GM11168 (cell line): ENCODE data around the gene KIF17.
"Not testable (repeated sequence)": the region's sequence is repeated elsewhere in the genome, so short reads cannot be mapped to it uniquely, and the experiment has no call there.

Experiments used
- in situ Hi-C: fragments of 300-500 bp; cut with MboI; formaldehyde crosslinking; loops from one replicate; pipeline ENCODE4 v1.12.0; 2022; ENCODE audit warnings: low sequenced_read_pairs; ENCODE audit not compliant: unreplicated experiment

KIF17 gene

GRCh38 chr1:20696397-20697333 lies 21.1 kb downstream of the KIF17 start:
- in situ Hi-C loops = loop anchor here (10.0 kb wide), 1 partner anchor 498 kb away; no protein-coding TSS in a partner anchor

- in situ Hi-C loops = loop anchor here (10.0 kb wide), 1 partner anchor 499 kb away; no protein-coding TSS in a partner anchor
These were observed 22.3 kb downstream of the KIF17 start for GRCh38 chr1:20695515-20695914.

- in situ Hi-C loops = loop anchor here (10.0 kb wide), 1 partner anchor 501 kb away; no protein-coding TSS in a partner anchor
These were observed 24.2 kb downstream of the KIF17 start for GRCh38 chr1:20693623-20694022.

GRCh38 chr1:20691872-20692271 lies 25.9 kb downstream of the KIF17 start:
- in situ Hi-C loops = loop anchor here (10.0 kb wide), 1 partner anchor 503 kb away; no protein-coding TSS in a partner anchor

GRCh38 chr1:20689645-20690056 lies 28.2 kb downstream of the KIF17 start:
- in situ Hi-C loops = loop anchor here (10.0 kb wide), 1 partner anchor 505 kb away; no protein-coding TSS in a partner anchor

DNA sequence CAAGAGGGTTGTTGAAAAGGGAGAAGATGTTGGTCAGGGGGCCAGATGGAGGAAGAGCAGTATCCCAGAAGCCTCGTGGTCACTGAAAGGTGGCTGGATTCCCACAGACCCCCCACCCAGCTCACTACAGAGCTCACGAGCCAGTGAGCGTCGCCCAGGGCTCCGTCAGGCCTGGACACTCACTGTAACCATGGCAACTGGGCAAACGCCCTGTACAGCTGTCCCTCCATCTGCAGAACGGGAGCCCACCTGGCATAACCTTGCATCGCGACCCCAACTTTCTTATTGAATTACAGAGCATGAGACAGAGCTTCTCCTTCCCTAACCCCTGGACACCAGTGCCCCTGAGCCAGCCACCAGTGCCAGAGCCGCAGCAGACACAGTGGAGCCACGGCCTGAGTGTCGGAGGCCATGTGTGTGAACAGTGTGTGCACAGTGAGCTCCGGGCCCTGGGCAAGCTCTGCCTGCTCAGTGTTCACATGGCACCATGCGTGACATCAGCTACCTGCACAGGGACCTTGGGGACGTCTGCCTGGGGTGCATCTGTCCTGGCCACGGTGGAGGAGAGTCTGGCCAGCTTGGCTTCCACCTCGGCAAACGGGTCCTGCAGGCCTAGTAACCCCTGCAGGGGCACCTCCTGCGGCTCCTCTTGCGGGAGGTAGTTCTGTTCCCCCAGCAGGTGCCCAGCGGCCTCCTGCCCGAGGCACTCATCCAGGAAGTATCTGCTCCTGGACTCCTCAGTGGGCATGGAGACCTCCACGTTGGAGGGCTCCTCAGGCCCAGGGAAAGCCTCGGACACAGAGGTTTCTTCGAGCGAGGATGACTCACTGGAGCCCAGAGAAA lies 30.7 kb downstream of the KIF17 start:
- in situ Hi-C loops = no loop called here

GRCh38 chr1:20685741-20686140 lies 32.1 kb downstream of the KIF17 start:
- in situ Hi-C loops = no loop called here

DNA sequence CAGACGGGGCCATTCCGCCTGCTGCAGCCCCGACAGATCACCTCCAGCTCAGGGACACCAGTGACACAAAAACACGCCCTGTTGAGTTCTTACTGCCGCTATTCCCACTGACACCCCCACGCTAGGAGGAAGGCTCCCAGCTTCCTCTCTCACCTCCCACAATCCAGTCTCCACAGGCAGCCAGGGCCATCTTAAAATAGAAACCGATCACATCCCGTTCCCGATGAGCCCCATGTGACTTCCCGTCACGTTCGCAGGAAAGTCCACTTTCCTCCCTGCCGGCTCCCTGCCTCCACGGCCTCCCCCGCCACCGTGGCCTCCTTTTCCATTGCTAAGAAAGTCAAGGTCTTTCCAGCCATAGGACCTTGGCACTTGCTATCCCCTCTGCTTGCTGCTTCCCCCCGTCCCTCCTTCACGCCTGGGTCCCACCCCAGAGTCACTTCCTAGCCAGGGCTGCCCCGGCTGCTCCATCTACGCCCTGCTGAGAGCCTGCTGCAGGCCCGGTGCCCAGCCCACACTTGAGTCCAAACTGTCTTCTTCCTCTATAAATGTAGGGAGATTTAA lies 32.6 kb downstream of the KIF17 start:
- in situ Hi-C loops = no loop called here

DNA sequence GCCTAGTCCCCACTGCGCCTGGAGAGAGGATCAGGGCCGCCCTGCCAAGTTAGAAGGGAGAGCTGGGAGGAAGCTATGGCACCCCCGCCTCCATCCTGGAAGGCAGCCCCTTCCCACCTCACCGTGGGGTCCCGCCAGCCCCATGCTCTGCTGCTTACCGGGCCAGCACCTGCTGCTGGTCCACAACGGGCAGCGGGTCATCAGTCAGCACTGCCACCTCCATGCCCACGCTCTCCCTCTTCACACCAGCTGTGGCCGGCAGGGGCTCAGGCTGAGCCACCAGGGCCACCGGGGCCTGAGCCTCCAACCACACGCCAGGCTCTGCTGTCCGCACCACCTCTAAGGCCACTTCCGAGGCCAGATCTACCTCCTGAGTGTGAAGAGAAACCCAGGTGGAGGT lies 33.2 kb downstream of the KIF17 start:
- in situ Hi-C loops = no loop called here

DNA sequence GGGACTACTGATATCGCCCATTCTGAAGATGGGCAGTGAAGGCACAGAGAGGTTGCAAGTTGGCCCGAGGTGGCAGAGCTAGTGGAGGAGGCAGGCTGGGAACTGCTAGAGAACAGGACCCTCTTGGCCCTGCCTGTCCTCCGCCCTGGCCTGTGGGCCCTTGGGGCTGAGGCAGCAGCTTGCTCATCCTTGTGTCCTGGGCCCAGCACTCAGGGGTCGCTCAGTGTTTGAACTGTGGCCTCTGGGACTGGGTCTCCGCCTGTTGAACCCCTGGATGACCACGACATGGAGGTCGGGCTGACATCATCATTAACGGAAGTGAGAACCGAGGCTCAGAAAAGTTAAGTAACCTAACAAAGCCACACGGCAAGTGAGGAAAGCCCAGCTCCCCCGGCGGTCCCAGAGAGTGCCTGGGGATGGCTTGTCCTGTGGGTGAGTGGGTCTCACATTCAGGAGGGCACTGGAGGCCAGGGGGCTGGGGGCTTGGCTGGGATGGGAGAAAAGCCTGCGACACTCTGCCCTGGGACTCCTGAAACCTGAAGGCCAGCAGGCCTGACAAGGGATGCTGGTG lies 33.7 kb downstream of the KIF17 start:
- in situ Hi-C loops = no loop called here

DNA sequence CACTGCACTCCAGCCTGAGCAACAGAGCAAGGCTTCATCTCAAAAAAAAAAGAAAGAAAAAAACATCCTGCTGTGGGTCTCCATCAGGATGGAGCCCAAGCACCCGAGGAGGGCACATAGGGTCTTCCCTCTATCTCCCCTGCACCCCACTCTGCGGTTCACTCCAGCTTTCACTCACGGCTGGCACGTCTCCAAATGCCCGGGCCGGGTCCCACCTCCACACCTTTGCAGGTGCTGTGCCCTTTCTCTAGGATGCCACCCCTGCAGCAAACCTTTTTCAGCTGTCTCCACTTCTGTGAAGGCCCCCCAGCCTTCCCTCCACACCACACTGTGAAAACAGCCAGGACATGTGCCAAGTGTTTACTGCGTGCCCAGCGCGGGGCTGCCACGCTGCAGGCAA lies 34.2 kb downstream of the KIF17 start:
- in situ Hi-C loops = no loop called here

DNA sequence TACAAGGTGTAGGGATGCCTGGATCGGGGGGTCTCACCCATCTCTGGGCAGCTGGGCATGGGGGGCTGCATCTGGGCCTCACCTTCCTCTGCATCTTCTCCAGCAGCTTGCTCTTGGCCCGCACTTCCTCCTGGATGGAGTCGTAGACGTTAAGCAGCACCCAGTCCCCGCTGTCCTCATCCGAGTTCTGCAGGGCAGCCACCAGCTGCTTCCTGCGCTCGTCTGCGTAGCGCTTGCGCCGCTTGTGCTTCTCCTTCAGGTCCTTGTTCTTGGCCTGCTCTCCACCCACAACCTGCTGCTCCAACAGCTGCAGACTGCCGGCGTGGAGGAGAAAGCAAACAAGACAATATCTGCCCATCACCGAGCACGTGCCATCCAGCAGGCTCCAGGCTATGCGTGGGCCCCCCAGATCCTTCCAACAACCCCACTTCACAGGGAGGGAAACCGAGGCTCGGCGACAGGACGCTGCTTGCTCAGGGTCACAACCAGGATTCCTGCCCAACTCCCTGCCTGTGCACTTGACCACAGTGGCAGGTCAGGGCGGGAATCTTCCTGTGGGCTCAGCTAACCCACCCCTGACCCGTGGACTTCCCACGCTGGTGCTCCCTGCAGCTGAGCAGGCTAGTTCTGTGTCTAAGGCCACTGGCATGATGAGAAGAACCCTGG lies 35.1 kb downstream of the KIF17 start:
- in situ Hi-C loops = no loop called here

DNA sequence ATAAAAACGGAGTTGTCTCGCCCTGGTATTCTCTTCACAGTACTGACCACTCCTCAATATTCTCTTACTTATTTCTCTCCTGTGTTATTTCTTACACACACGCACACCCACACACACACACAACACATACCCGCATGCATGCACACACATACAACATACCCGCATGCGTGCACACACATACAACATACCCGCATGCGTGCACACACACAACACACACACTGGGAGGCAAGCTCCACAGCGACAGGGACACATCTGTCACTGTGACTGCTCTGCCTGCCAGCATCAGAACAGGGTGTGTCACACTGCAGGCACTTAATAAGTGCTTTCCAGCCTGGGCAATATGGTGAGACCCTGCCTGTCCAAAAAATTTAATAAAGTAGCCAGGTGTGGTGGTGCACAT lies 35.8 kb downstream of the KIF17 start:
- in situ Hi-C loops = no loop called here

GRCh38 chr1:20680269-20680668 lies 37.5 kb downstream of the KIF17 start:
- in situ Hi-C loops = no loop called here

DNA sequence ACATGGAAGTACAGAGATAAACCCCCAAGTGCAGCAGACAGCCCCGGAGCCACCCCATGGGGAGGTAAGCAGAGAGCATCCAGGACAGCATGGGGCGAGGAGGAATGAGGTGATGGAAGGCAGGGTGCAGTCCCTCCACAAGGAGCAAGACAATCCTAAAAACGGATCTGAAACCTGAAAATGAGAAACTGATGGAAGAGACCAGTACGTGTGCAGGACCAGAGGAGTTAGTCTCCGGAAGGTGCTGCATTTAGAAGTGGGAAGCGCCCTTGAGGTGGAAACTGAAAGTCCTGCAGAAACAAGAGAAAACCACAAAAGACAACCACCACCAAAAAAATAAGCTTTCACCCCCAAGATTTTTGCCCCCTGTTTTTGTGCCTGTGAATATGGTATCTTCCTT lies 39.2 kb downstream of the KIF17 start:
- in situ Hi-C loops = no loop called here

- in situ Hi-C loops = not testable (repeated sequence)
These were observed 44.2 kb downstream of the KIF17 start for GRCh38 chr1:20673626-20674025.

DNA sequence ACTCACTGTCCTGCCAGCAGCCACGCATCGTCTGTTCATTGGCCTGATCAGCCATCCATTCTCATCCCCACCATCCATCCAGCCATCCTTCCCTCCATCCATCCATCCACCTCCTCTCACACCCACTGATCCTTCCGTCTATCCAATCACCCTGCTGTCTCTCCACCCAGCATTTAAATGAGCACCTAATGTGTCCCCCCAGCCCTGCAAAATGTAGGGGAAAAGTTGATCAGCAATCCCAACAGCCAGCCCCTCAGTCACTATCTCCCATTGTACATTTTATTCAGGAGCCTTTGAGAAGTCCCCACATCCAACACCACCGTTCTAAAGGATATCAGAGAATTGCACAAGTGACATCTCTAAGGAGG lies 45.6 kb downstream of the KIF17 start:
- in situ Hi-C loops = no loop called here

GRCh38 chr1:20670936-20671335 lies 46.9 kb downstream of the KIF17 start:
- in situ Hi-C loops = no loop called here

DNA sequence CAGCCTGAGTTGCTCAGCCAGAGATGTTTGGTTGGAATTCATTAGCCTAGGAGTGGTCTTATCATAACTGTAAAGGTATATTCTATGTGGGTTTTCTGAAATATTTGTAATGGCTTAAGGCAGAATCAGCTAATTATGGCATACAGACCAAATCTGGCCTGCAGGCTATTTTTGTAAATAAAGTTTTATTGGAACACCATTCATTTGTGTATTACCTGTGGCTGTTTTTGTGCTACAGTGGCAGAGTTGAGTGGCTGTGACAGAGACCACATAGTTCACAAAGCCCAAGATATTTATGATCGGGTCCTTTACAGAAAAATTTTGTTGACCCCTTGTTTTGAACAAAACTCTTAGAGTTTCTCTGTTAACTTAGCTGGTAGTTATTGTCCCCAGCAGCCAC lies 49.2 kb downstream of the KIF17 start:
- in situ Hi-C loops = no loop called here

- in situ Hi-C loops = no loop called here
These were observed 51.0 kb downstream of the KIF17 start for GRCh38 chr1:20666804-20667203.
